ENCODE measurements around the gene MACROD2. TPM values are rescaled to one million over a fixed set of nuclear protein-coding genes. Genes with fewer than 3 reads are reported as not detected.

Gene MACROD2
- polyA plus RNA-seq, 6 donors from 2014 or later = 27.2 to 49.3 (median 36.4) TPM

- ATAC-seq (ENCODE audit: low read depth in 2 of 2) = no peak
- Mint-ChIP-seq H3K27ac (no peak overlapping the region), H3K36me3 (no peaks in the 10 kb centered on the region), H3K9me3 (peaks cover 0 to 2% (median 0%) of the 10 kb centered on the region in 7 donors), H3K27me3 (peaks cover 9 to 23% (median 21%) of the 10 kb centered on the region in 3 donors), H3K4me3 (no peak overlapping the region), H3K4me1 (peaks cover 0 to 8% (median 0%) of the 10 kb centered on the region in 3 donors)
- DNase-seq = no peak
These were observed 1491.7 kb downstream of the MACROD2 start for GRCh38 chr20:15487030-15487429.

DNA sequence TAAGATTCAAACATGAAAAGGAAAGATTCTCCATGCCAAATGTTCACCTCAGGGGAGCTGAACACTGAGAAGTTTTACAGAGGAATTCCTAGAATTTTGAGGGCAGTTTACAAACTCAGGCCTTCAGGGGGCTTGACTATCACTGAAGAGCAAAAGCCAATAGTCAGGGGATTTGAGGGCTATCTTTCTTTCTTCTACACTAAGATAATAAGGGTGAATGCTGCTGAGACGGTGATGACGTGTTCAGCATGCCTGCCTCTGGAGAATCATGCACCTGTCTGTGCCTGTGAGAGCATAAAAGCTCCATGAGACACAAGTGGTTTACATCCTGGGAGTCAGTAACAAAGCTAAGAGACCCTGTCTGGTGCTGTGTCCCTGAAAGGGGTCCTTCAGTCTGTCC lies 1492.4 kb downstream of the MACROD2 start:
- no peak overlapping the region for H3K4me3 Mint-ChIP-seq
- H3K27ac Mint-ChIP-seq = no peak overlapping the region
- no peaks in the 10 kb centered on the region for H3K36me3 Mint-ChIP-seq
- ATAC-seq (ENCODE audit: low read depth in 2 of 2) (no peak), DNase-seq (no peak)
- H3K9me3 Mint-ChIP-seq = peaks cover 0 to 2% (median 0%) of the 10 kb centered on the region in 7 donors
- H3K27me3 Mint-ChIP-seq = peaks cover 4 to 28% (median 17%) of the 10 kb centered on the region in 3 donors
- H3K4me1 Mint-ChIP-seq = peaks cover 0 to 8% (median 0%) of the 10 kb centered on the region in 3 donors

DNA sequence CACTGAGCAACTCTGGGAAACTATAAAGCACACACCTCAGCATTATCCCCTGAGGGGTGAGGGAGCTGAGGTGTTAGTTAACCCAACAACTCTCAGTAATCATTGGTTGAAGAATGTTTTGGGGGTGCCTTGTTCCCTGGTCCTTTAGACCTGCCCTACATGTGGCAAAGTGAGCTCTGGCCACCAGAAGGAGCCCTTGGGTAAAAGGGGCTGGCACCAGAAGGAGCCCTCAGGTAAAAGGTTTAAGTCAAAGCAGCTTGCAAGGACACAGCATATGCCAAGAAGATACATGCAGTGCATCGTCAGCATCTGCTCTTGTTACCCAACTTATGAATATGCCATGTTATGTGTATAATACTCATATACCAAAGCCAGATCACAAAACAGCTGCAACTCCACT lies 1496.3 kb downstream of the MACROD2 start:
- no peak overlapping the region for H3K27ac Mint-ChIP-seq
- peaks cover 0 to 8% (median 0%) of the 10 kb centered on the region in 3 donors for H3K4me1 Mint-ChIP-seq
- peaks cover 0 to 6% (median 0%) of the 10 kb centered on the region in 7 donors for H3K9me3 Mint-ChIP-seq
- peaks cover 9 to 16% (median 15%) of the 10 kb centered on the region in 3 donors for H3K27me3 Mint-ChIP-seq
- ATAC-seq (ENCODE audit: low read depth in 2 of 2) (peak in 1 of 2 donors; percentile 23), DNase-seq (no peak)
- H3K4me3 Mint-ChIP-seq = peak overlapping the region in 1 of 8 donors; percentile 5
- peaks cover 0 to under 1% of the 10 kb centered on the region in 2 donors for H3K36me3 Mint-ChIP-seq

GRCh38 chr20:15494851-15495250 lies 1499.5 kb downstream of the MACROD2 start:
- Mint-ChIP-seq H3K9me3 (peaks cover 0 to 9% (median 3%) of the 10 kb centered on the region in 7 donors), H3K27me3 (peaks cover 13 to 24% (median 20%) of the 10 kb centered on the region in 3 donors), H3K4me3 (no peak overlapping the region), H3K36me3 (peaks cover 7 to 9% of the 10 kb centered on the region in 2 donors), H3K4me1 (peaks cover 0 to 4% (median 0%) of the 10 kb centered on the region in 3 donors), H3K27ac (peak overlapping the region in 1 of 6 donors; percentile 12)
- ATAC-seq (ENCODE audit: low read depth in 2 of 2) (no peak), DNase-seq (no peak)

DNA sequence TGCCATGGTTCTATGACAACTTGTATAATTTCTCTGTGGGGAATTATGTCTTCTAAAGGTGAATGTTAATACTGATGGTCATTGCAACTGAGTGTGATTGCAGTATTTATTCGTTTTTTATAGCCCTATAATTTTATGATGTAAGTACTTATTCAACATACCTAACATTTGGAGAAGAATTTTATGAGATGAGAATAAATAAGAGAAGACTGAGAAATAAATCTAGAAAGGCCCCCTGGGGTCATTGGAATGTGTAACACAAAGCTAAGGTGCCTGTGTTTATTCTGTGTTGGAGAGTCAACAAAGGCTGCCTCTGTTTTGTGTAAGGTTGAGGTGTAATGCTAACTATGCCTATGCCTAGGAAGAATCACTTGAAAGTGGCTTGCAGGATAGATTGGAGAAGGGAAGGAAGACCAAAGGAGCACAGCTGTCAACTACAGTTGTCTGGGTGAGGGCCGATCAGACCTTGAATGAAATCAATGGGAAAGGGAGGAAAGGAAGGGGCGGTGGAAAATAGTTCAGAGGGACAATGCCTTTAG lies 1501.3 kb downstream of the MACROD2 start:
- Mint-ChIP-seq H3K36me3 (peaks cover 7 to 9% of the 10 kb centered on the region in 2 donors), H3K4me1 (no peaks in the 10 kb centered on the region), H3K27ac (no peak overlapping the region), H3K27me3 (peaks cover 10 to 17% (median 16%) of the 10 kb centered on the region in 3 donors), H3K9me3 (peaks cover 0 to 9% (median 3%) of the 10 kb centered on the region in 7 donors), H3K4me3 (no peak overlapping the region)
- no peak for DNase-seq
- no peak for ATAC-seq (ENCODE audit: low read depth in 2 of 2)

DNA sequence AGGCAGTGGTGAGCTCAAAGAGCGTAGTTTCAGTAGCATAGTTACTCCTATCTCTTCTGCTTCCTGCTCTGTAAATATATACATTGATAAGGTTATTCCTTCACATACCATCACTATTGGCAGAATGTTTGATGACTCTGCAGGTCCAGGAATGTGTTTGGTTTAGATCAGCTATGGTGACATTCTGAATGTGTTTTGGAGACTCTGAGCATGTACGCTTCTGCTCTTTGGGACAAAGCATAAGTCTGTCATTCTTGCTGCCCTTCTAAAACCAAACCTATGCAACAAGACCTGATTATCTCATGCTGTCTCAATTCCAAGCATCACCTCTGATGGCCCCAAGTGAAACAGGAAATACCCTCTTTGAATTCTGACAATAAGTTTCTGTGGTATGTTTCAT lies 1503.6 kb downstream of the MACROD2 start:
- peaks cover 0 to 9% (median 3%) of the 10 kb centered on the region in 7 donors for H3K9me3 Mint-ChIP-seq
- DNase-seq = no peak
- peaks cover 7 to 9% of the 10 kb centered on the region in 2 donors for H3K36me3 Mint-ChIP-seq
- H3K27me3 Mint-ChIP-seq = peaks cover 11 to 17% (median 16%) of the 10 kb centered on the region in 3 donors
- no peaks in the 10 kb centered on the region for H3K4me1 Mint-ChIP-seq
- ATAC-seq (ENCODE audit: low read depth in 2 of 2) = no peak
- H3K4me3 Mint-ChIP-seq = no peak overlapping the region
- H3K27ac Mint-ChIP-seq = no peak overlapping the region

GRCh38 chr20:15506311-15506710 lies 1511.0 kb downstream of the MACROD2 start:
- no peak overlapping the region for H3K27ac Mint-ChIP-seq
- no peak for DNase-seq
- H3K9me3 Mint-ChIP-seq = peaks cover 0 to 5% (median 0%) of the 10 kb centered on the region in 7 donors
- ATAC-seq (ENCODE audit: low read depth in 2 of 2) = no peak
- H3K4me1 Mint-ChIP-seq = no peaks in the 10 kb centered on the region
- no peak overlapping the region for H3K4me3 Mint-ChIP-seq
- H3K27me3 Mint-ChIP-seq = peaks cover 0 to 16% (median 11%) of the 10 kb centered on the region in 3 donors
- peaks cover 0 to 12% of the 10 kb centered on the region in 2 donors for H3K36me3 Mint-ChIP-seq

DNA sequence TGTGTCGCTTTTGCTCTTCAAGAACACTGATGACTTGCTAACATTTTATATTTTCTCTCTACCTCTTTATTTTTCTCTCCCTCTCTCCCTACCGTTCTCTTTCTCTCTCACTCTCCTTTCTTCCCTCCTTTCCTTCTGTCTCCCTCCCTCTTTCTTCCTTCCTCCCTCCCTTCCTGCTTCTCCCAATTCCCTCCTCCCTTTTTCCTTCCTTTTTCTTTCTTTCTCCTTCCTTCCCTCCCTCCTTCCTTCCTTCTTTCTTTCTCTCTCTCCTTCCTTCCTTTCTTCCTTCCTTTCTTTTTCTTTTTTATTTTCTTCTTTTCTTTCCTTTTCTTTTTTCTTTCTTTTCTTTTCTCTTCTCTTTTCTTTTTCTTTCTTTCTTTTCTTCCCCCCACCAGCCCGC lies 1511.8 kb downstream of the MACROD2 start:
- H3K4me1 Mint-ChIP-seq = no peaks in the 10 kb centered on the region
- peaks cover 0 to 12% of the 10 kb centered on the region in 2 donors for H3K36me3 Mint-ChIP-seq
- peaks cover 0 to 5% (median 0%) of the 10 kb centered on the region in 7 donors for H3K9me3 Mint-ChIP-seq
- H3K27me3 Mint-ChIP-seq = peaks cover 0 to 14% (median 11%) of the 10 kb centered on the region in 3 donors
- DNase-seq (no peak), ATAC-seq (ENCODE audit: low read depth in 2 of 2) (no peak)
- H3K4me3 Mint-ChIP-seq = no peak overlapping the region
- no peak overlapping the region for H3K27ac Mint-ChIP-seq

DNA sequence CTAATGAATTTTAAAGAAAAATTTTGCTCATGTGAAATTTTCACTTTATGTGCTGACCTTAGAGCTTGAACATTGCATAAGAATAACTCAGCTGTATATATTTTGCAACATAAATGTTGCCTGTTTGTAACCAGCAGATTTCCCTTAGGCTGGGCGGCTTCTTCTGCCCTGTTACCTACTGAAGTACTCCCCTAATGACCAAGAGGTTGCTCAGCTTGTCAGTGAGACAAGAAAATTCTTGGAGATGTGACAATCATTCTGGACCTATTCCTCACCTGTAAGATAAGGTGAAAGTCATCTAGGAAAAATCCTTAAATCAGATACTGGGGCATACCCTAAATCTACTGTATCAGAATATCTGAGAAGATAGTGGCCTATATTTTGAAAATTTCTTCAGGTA lies 1516.2 kb downstream of the MACROD2 start:
- ATAC-seq (ENCODE audit: low read depth in 2 of 2) = no peak
- DNase-seq = no peak
- Mint-ChIP-seq H3K9me3 (peaks cover 0 to 5% (median 0%) of the 10 kb centered on the region in 7 donors), H3K4me1 (no peaks in the 10 kb centered on the region), H3K27me3 (peaks cover 0 to 15% (median 2%) of the 10 kb centered on the region in 3 donors), H3K36me3 (peaks cover 0 to 12% of the 10 kb centered on the region in 2 donors), H3K4me3 (no peak overlapping the region), H3K27ac (no peak overlapping the region)

GRCh38 chr20:15512916-15513315 lies 1517.6 kb downstream of the MACROD2 start:
- no peak overlapping the region for H3K27ac Mint-ChIP-seq
- peaks cover 0 to 5% (median 0%) of the 10 kb centered on the region in 7 donors for H3K9me3 Mint-ChIP-seq
- H3K4me3 Mint-ChIP-seq = no peak overlapping the region

DNA sequence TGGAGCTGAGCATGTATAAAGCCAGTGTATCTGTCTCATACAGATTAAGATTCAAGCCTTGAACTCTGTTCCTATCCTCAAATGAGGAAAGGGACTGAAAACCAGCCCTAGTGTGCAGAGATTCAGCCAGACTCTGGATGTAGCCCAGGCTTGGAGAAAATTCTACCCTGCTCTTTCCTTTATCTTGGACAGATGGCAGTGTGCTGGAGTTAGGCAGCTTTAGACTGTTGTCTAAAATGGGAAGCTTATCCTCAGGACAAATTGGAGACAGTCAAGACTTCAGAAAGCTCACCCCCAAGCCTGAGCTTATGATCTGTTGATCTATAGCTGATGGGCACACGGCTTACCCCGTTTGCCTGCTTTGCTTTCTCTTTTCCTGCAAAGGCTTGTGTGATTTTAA lies 1520.4 kb downstream of the MACROD2 start:
- H3K36me3 Mint-ChIP-seq = no peaks in the 10 kb centered on the region
- no peak overlapping the region for H3K4me3 Mint-ChIP-seq
- H3K27me3 Mint-ChIP-seq = peaks cover 5 to 11% (median 9%) of the 10 kb centered on the region in 3 donors
- no peak for ATAC-seq (ENCODE audit: low read depth in 2 of 2)
- peaks cover 0 to 3% (median 0%) of the 10 kb centered on the region in 7 donors for H3K9me3 Mint-ChIP-seq
- no peak overlapping the region for H3K27ac Mint-ChIP-seq
- no peak for DNase-seq
- no peaks in the 10 kb centered on the region for H3K4me1 Mint-ChIP-seq

More at GRCh38 chr20:15512916-15513315, 1517.6 kb downstream of the MACROD2 start:
- peaks cover 5 to 16% (median 9%) of the 10 kb centered on the region in 3 donors for H3K27me3 Mint-ChIP-seq
- H3K36me3 Mint-ChIP-seq = peaks cover 0 to 12% of the 10 kb centered on the region in 2 donors
- ATAC-seq (ENCODE audit: low read depth in 2 of 2) (no peak), DNase-seq (no peak)
- H3K4me1 Mint-ChIP-seq = no peaks in the 10 kb centered on the region

DNA sequence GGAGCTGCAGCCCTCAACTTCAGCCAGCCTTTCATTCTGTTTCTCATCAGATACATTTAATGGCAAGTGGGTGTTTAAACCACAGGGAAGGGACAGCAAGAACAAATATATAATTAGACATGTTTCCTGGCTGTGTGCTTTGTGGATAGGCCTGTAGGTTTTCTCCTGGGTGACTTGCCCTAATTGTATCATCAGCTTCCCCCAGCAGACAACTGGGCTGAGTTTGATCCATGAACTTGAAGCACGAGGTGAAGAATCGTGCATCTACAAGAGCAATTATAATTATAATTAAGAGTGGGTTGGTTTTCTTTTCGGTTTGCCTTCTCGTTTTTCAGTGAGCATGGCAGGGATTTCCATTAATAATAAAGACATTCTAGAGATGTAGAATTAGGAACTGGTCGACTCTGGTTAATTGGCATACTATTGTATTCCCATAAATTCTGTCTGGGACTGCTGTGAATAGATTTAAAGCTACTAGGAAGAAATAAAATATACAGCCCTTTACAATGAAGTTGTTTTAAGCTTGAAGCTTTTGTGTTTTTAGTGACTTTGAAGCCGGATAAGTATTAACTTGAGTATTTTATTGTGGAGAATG lies 1525.7 kb downstream of the MACROD2 start:
- Mint-ChIP-seq H3K27ac (no peak overlapping the region), H3K9me3 (peaks cover 0 to 3% (median 0%) of the 10 kb centered on the region in 7 donors), H3K27me3 (peaks cover 8 to 10% (median 9%) of the 10 kb centered on the region in 3 donors), H3K36me3 (no peaks in the 10 kb centered on the region), H3K4me3 (no peak overlapping the region), H3K4me1 (no peaks in the 10 kb centered on the region)
- no peak for ATAC-seq (ENCODE audit: low read depth in 2 of 2)
- DNase-seq = no peak

GRCh38 chr20:15523400-15523799 lies 1528.1 kb downstream of the MACROD2 start:
- ATAC-seq (ENCODE audit: low read depth in 2 of 2) (no peak), DNase-seq (no peak)
- no peak overlapping the region for H3K27ac Mint-ChIP-seq
- H3K27me3 Mint-ChIP-seq = peaks cover under 1 to 7% (median 3%) of the 10 kb centered on the region in 3 donors
- no peaks in the 10 kb centered on the region for H3K4me1 Mint-ChIP-seq
- peaks cover 0 to 4% (median 2%) of the 10 kb centered on the region in 7 donors for H3K9me3 Mint-ChIP-seq
- no peak overlapping the region for H3K4me3 Mint-ChIP-seq
- H3K36me3 Mint-ChIP-seq = no peaks in the 10 kb centered on the region
